Suprapubic skin (tissue), 4 donors: ENCODE data around the gene TGFBR2. TPM values are rescaled to one million over a fixed set of nuclear protein-coding genes. Genes with fewer than 3 reads are reported as not detected.
"Not testable (repeated sequence)": the region's sequence is repeated elsewhere in the genome, so short reads cannot be mapped to it uniquely, and the experiment has no call there.

ENCODE experiments used
- DNase-seq, 2 donors: peaks; one replicate each; pipeline ENCODE4 v3.0.0-alpha.2; 2019; ENCODE audit warnings: low spot score in 2 of 2
- H3K27ac ChIP-seq: fragments of 200-600 bp; sonication (generic); one replicate; pipeline ENCODE4 v1.5.1; 2019
- H3K27me3 ChIP-seq: fragments of 200-600 bp; sonication (generic); one replicate; pipeline ENCODE4 v1.5.1; 2019
- H3K36me3 ChIP-seq: fragments of 200-600 bp; sonication (generic); one replicate; pipeline ENCODE4 v1.5.1; 2019
- H3K4me1 ChIP-seq: fragments of 200-600 bp; sonication (generic); one replicate; pipeline ENCODE4 v1.5.1; 2019
- H3K4me3 ChIP-seq: fragments of 200-600 bp; sonication (generic); one replicate; pipeline ENCODE4 v1.5.1; 2019; ENCODE audit warnings: mild to moderate bottlenecking
- H3K9me3 ChIP-seq: fragments of 200-600 bp; sonication (generic); one replicate; pipeline ENCODE4 v1.5.1; 2019
- EP300 ChIP-seq: sonication (generic); formaldehyde crosslinking; IDR thresholded peaks from one replicate; pipeline ENCODE4 v1.6.1; 2017; ENCODE audit warnings: antibody characterized with exemption
- POLR2A ChIP-seq, 2 donors: fragments of 450-650 bp; IDR thresholded peaks; one replicate each; pipeline ENCODE4 v1.6.1; 2017; ENCODE audit warnings: antibody characterized with exemption in 2 of 2, mild to moderate bottlenecking in 2 of 2, moderate library complexity in 2 of 2
- POLR2AphosphoS5 ChIP-seq, 3 donors: sonication (generic); formaldehyde crosslinking; IDR thresholded peaks; one replicate each; pipeline ENCODE4 v1.6.1; 2017; ENCODE audit warnings: antibody characterized with exemption in 3 of 3
- WGBS: methylation state at CpG from one replicate; pipeline ENCODE4 v1.1.5; 2018; 5-methylcytosine and 5-hydroxymethylcytosine counted together
- total RNA-seq, 4 donors: library from RNA; depleted of rRNA; stranded (reverse); fragments of >200 nt; gene quantifications; one replicate each; pipeline ENCODE4 v1.1.0, GENCODE V29; 2016
- TF ChIP-seq, protein P1 (sequence below), 2 donors: fragments of 200-600 bp in 1 of 2; fragments of 450-650 bp in 1 of 2; sonication (generic) in 1 of 2; IDR thresholded peaks; one replicate each; pipeline ENCODE4 v1.5.1; 2016 to 2019; ENCODE audit warnings: antibody characterized with exemption in 2 of 2, mild to moderate bottlenecking in 1 of 2, moderate library complexity in 1 of 2

The TGFBR2 gene
- total RNA-seq, 4 donors from 2014 or later, result 63.7 to 84.3 (median 83.3) TPM

GRCh38 chr3:30623351-30623750, 16.9 kb downstream of the TGFBR2 start:
- Histone ChIP-seq H3K36me3 (peaks cover 5% of the 10 kb centered on the region), H3K9me3 (no peaks in the 10 kb centered on the region), H3K4me3 (no peak overlapping the region), H3K4me1 (peaks cover 66% of the 10 kb centered on the region), H3K27ac (no peak overlapping the region), H3K27me3 (no peaks in the 10 kb centered on the region)
- TF ChIP-seq POLR2AphosphoS5 (IDR thresholded peaks at IDR 0.05) (no peak), EP300 (no peak), POLR2A (IDR thresholded peaks at IDR 0.05) (no peak)
- TF ChIP-seq, protein P1, sequence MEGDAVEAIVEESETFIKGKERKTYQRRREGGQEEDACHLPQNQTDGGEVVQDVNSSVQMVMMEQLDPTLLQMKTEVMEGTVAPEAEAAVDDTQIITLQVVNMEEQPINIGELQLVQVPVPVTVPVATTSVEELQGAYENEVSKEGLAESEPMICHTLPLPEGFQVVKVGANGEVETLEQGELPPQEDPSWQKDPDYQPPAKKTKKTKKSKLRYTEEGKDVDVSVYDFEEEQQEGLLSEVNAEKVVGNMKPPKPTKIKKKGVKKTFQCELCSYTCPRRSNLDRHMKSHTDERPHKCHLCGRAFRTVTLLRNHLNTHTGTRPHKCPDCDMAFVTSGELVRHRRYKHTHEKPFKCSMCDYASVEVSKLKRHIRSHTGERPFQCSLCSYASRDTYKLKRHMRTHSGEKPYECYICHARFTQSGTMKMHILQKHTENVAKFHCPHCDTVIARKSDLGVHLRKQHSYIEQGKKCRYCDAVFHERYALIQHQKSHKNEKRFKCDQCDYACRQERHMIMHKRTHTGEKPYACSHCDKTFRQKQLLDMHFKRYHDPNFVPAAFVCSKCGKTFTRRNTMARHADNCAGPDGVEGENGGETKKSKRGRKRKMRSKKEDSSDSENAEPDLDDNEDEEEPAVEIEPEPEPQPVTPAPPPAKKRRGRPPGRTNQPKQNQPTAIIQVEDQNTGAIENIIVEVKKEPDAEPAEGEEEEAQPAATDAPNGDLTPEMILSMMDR (IDR thresholded peaks at IDR 0.05), result no peak
- 64% methylated on average over 5 of the region's 5 CpGs for WGBS
- no peak for DNase-seq

DNA sequence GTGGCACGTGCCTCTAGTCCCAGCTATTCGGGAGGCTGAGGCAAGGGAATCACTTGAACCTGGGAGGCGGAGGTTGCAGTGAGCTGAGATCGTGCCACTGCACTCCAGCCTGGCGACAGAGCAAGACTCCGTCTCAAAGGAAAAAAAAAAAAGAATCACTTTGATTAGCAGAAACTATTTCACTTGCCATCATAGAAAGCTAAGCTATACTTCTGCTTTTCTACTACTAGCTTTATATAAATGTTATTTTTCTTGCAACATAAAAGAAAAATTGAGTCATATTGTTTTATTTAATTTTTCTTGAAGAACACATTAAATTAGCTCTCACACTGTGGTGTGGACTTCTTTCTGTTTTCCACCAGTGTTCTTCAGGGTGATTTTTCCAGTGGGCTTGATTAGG, 18.1 kb downstream of the TGFBR2 start:
- H3K27ac ChIP-seq, H3K36me3 ChIP-seq, H3K27me3 ChIP-seq, H3K9me3 ChIP-seq, H3K4me3 ChIP-seq, DNase-seq: not testable (repeated sequence)
- H3K4me1 ChIP-seq, result peaks cover 70% of the 10 kb centered on the region
- 91% methylated on average over 6 of the region's 6 CpGs for WGBS

GRCh38 chr3:30625541-30626438, 19.4 kb downstream of the TGFBR2 start:
- TF ChIP-seq POLR2AphosphoS5 (IDR thresholded peaks at IDR 0.05) (no peak), POLR2A (IDR thresholded peaks at IDR 0.05) (no peak), EP300 (no peak)
- TF ChIP-seq, protein P1 (IDR thresholded peaks at IDR 0.05), result no peak
- no peak for DNase-seq
- H3K27me3 ChIP-seq, result no peaks in the 10 kb centered on the region
- H3K9me3 ChIP-seq, result no peaks in the 10 kb centered on the region
- H3K4me3 ChIP-seq, result no peak overlapping the region
- WGBS, result 62% methylated on average over 4 of the region's 4 CpGs
- peaks cover 5% of the 10 kb centered on the region for H3K36me3 ChIP-seq
- peaks cover 74% of the 10 kb centered on the region for H3K4me1 ChIP-seq
- H3K27ac ChIP-seq, result peak overlapping the region; percentile 59

DNA sequence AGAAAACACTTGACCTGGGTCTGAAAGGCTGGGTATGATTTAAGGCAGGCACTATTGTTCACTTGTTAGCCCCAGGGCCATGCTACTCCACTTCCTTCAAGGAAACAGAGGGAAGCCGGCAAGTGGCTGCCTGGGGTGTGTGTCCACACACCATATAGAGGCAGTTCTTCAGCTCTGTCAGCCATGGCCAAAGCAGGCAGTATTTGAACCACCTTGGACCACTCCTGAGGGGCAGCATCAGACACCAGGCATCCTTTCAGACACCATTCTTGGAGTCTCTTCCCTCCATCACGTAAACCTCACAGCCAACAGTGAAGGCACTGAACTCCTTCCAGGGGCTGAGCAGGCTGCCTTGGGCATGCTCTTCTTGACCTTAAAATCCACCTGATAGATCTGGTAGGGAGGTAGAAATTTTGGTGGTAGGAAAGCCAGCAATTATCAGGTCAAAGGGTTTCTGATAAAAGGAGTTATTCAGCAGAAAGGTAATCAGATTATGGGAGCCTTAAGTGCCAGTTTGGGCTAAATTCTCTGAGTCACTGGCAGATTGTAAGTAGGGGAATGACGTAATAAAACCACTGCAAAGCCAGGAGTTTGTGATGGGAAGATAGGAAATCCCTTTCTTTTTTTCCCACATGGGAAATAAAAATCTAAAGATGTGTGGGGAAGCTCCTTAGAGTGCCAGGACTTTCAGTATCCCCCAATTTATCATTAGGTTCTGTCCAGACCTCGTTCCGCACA, 20.2 kb downstream of the TGFBR2 start:
- Histone ChIP-seq H3K4me1 (peaks cover 76% of the 10 kb centered on the region), H3K27ac (peak overlapping the region; percentile 59), H3K9me3 (no peaks in the 10 kb centered on the region), H3K36me3 (peaks cover 5% of the 10 kb centered on the region), H3K27me3 (no peaks in the 10 kb centered on the region), H3K4me3 (no peak overlapping the region)
- no peak for DNase-seq
- WGBS, result 70% methylated on average over 5 of the region's 5 CpGs
- TF ChIP-seq POLR2AphosphoS5 (IDR thresholded peaks at IDR 0.05) (no peak), POLR2A (IDR thresholded peaks at IDR 0.05) (no peak), EP300 (no peak)
- TF ChIP-seq, protein P1 (IDR thresholded peaks at IDR 0.05), result no peak

GRCh38 chr3:30628205-30628900, 22.0 kb downstream of the TGFBR2 start:
- no peak overlapping the region for H3K4me3 ChIP-seq
- no peaks in the 10 kb centered on the region for H3K27me3 ChIP-seq
- H3K36me3 ChIP-seq, result peaks cover 5% of the 10 kb centered on the region
- 53% methylated on average over 4 of the region's 4 CpGs for WGBS
- peaks cover 84% of the 10 kb centered on the region for H3K4me1 ChIP-seq
- peak overlapping the region; percentile 42 for H3K27ac ChIP-seq
- TF ChIP-seq POLR2AphosphoS5 (IDR thresholded peaks at IDR 0.05), result no peak
- TF ChIP-seq EP300, result no peak
- no peak for TF ChIP-seq POLR2A (IDR thresholded peaks at IDR 0.05)
- TF ChIP-seq, protein P1 (IDR thresholded peaks at IDR 0.05), result no peak
- H3K9me3 ChIP-seq, result no peaks in the 10 kb centered on the region
- DNase-seq, result no peak
